Hepatocyte (in vitro differentiated cells): ENCODE results near the gene TMED5. TPM values are rescaled to one million over a fixed set of nuclear protein-coding genes. Genes with fewer than 3 reads are reported as not detected.

Experiments used
- DNase-seq: peaks from one replicate; pipeline ENCODE4 v3.0.0-alpha.2; 2016; ENCODE audit warnings: low spot score
- H2AFZ ChIP-seq: fragments of 200-600 bp; sonication (generic); 2 replicates; pipeline ENCODE4 v1.6.0; 2016; ENCODE audit warnings: antibody characterized with exemption, mild to moderate bottlenecking
- H3K27ac ChIP-seq: fragments of 200-600 bp; sonication (generic); 2 replicates; pipeline ENCODE4 v1.5.1; 2016; ENCODE audit warnings: mild to moderate bottlenecking
- H3K27me3 ChIP-seq: fragments of 200-600 bp; sonication (generic); 2 replicates; pipeline ENCODE4 v1.6.1; 2016
- H3K36me3 ChIP-seq: fragments of 200-600 bp; sonication (generic); replicated peaks from 2 replicates; pipeline ENCODE4 v1.5.1; 2016; ENCODE audit warnings: low read depth; ENCODE audit not compliant: insufficient read depth
- H3K4me1 ChIP-seq: fragments of 200-600 bp; sonication (generic); 2 replicates; pipeline ENCODE4 v1.5.1; 2016; ENCODE audit warnings: mild to moderate bottlenecking, moderate library complexity; ENCODE audit not compliant: insufficient read depth
- H3K4me2 ChIP-seq: fragments of 200-600 bp; sonication (generic); 2 replicates; pipeline ENCODE4 v1.6.0; 2016
- H3K4me3 ChIP-seq: fragments of 200-600 bp; sonication (generic); 2 replicates; pipeline ENCODE4 v1.5.1; 2016; ENCODE audit warnings: mild to moderate bottlenecking
- H3K79me2 ChIP-seq: fragments of 200-600 bp; sonication (generic); 2 replicates; pipeline ENCODE4 v1.6.0; 2017; ENCODE audit warnings: mild to moderate bottlenecking
- H3K9me2 ChIP-seq: fragments of 200-600 bp; sonication (generic); replicated peaks from 2 replicates; pipeline ENCODE4 v1.6.0; 2017; ENCODE audit warnings: mild to moderate bottlenecking; ENCODE audit not compliant: insufficient read depth
- H3K9me3 ChIP-seq: fragments of 200-600 bp; sonication (generic); 2 replicates; pipeline ENCODE4 v1.5.1; 2016; ENCODE audit warnings: low read depth, mild to moderate bottlenecking
- H4K20me1 ChIP-seq: fragments of 200-600 bp; sonication (generic); 2 replicates; pipeline ENCODE4 v1.6.0; 2016; ENCODE audit warnings: mild to moderate bottlenecking; ENCODE audit not compliant: insufficient read depth, poor library complexity, severe bottlenecking
- EZH2 ChIP-seq: fragments of 200-600 bp; sonication (generic); IDR thresholded peaks from 2 replicates; pipeline ENCODE4 v1.6.1; 2016; ENCODE audit warnings: antibody characterized with exemption, mild to moderate bottlenecking, borderline replicate concordance
- EZH2phosphoT487 ChIP-seq: fragments of 200-600 bp; sonication (generic); IDR thresholded peaks from one replicate; pipeline ENCODE4 v1.6.1; 2018; ENCODE audit warnings: antibody characterized with exemption, mild to moderate bottlenecking, low read depth, moderate library complexity; ENCODE audit not compliant: unreplicated experiment, severe bottlenecking
- WGBS: methylation state at CpG from one replicate; pipeline ENCODE4 v1.1.6; 2016; ENCODE audit warnings: low lambda C conversion rate; ENCODE audit errors: missing lambda C conversion rate; 5-methylcytosine and 5-hydroxymethylcytosine counted together
- polyA plus RNA-seq: library from polyadenylated mRNA; unstranded; fragments of >200 nt; fragmentation: Nextera tagmentation; extraction: Ambion mirVana; gene quantifications from 2 replicates; pipeline ENCODE4 v1.2.1, GENCODE V29; 2016
- small RNA-seq: library from RNA; depleted of rRNA; stranded (forward); fragments of <200 nt; gene quantifications from one replicate; pipeline ENCODE3, GENCODE V24; 2014
- total RNA-seq: library from RNA; depleted of rRNA; stranded (reverse); fragments of >200 nt; gene quantifications from 2 replicates; pipeline ENCODE4 v1.2.3, GENCODE V29; 2014
- TF ChIP-seq, protein P1 (sequence below): fragments of 200-600 bp; sonication (generic); IDR thresholded peaks from 2 replicates; pipeline ENCODE4 v1.5.1; 2016; ENCODE audit warnings: antibody characterized with exemption, mild to moderate bottlenecking; ENCODE audit not compliant: poor library complexity

TMED5 gene
- total and polyA plus RNA-seq, 2 experiments from 2014 or later = 78.2 to 119 TPM

DNA sequence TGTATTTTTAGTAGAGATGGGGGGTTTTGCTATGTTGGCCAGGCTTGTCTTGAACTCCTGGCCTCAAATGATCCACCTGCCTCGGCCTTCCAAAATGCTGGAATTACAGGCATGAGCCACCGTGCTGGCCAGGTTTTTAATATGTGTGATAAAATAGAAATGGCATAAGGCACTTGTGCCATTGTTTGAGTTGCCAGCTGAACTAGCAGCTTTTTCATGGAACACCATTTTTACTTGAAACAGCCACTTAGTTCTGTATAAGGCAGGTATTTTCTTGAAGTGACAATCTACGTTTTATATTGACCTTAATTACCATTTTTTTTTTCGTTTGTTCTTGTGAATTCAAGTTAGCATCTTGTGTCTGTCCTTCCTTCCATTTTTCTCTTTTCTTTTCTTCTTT lies 72.8 kb downstream of the TMED5 start:
- TF ChIP-seq, protein P1, sequence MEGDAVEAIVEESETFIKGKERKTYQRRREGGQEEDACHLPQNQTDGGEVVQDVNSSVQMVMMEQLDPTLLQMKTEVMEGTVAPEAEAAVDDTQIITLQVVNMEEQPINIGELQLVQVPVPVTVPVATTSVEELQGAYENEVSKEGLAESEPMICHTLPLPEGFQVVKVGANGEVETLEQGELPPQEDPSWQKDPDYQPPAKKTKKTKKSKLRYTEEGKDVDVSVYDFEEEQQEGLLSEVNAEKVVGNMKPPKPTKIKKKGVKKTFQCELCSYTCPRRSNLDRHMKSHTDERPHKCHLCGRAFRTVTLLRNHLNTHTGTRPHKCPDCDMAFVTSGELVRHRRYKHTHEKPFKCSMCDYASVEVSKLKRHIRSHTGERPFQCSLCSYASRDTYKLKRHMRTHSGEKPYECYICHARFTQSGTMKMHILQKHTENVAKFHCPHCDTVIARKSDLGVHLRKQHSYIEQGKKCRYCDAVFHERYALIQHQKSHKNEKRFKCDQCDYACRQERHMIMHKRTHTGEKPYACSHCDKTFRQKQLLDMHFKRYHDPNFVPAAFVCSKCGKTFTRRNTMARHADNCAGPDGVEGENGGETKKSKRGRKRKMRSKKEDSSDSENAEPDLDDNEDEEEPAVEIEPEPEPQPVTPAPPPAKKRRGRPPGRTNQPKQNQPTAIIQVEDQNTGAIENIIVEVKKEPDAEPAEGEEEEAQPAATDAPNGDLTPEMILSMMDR = no peak
- TF ChIP-seq EZH2 (no peak), EZH2phosphoT487 (no peak)
- Histone ChIP-seq H3K36me3 (no peaks in the 10 kb centered on the region), H3K4me1 (peaks cover 7% of the 10 kb centered on the region), H3K4me2 (no peak overlapping the region), H3K9me3 (peaks cover 4% of the 10 kb centered on the region), H3K27ac (no peak overlapping the region), H3K27me3 (no peaks in the 10 kb centered on the region), H3K9me2 (no peaks in the 10 kb centered on the region), H4K20me1 (peaks cover 12% of the 10 kb centered on the region), H3K4me3 (no peak overlapping the region), H3K79me2 (peaks cover 98% of the 10 kb centered on the region), H2AFZ (no peak overlapping the region)
- WGBS = 98% methylated on average over 4 of the region's 4 CpGs
- DNase-seq = no peak

- TF ChIP-seq EZH2 (no peak), EZH2phosphoT487 (no peak)
- Histone ChIP-seq H3K79me2 (peaks cover 98% of the 10 kb centered on the region), H3K4me2 (no peak overlapping the region), H3K9me2 (no peaks in the 10 kb centered on the region), H4K20me1 (peaks cover 21% of the 10 kb centered on the region), H3K36me3 (no peaks in the 10 kb centered on the region), H3K4me3 (no peak overlapping the region), H3K27me3 (no peaks in the 10 kb centered on the region), H3K9me3 (peaks cover 4% of the 10 kb centered on the region), H3K4me1 (peaks cover under 1% of the 10 kb centered on the region), H2AFZ (no peak overlapping the region), H3K27ac (no peak overlapping the region)
- WGBS = 98% methylated on average over 2 of the region's 2 CpGs
- no peak for DNase-seq
Observed at GRCh38 chr1:93106226-93106625, 74.0 kb downstream of the TMED5 start.

DNA sequence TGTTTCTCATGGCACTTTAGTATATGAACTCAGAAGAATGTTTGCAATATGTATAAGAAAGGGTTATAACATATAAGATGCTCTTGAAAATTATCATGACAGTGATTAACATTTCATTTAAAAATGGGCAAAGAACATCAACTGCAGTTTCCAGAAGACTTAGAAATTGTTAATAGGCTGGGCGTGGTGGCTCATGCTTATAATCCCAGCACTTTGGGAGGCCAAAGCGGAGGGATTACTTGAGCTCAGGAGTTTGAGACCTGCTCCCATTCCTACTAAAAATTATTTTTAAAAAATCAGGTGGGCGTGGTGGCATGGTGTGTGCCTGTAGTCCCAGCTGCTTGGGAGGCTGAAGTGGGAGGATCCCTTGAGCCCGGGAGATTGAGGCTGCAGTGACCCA lies 78.1 kb downstream of the TMED5 start:
- Histone ChIP-seq H2AFZ (no peak overlapping the region), H3K36me3 (no peaks in the 10 kb centered on the region), H4K20me1 (peaks cover 39% of the 10 kb centered on the region), H3K4me3 (no peak overlapping the region), H3K4me1 (no peaks in the 10 kb centered on the region), H3K9me3 (peaks cover under 1% of the 10 kb centered on the region), H3K79me2 (peaks cover 98% of the 10 kb centered on the region), H3K27ac (no peak overlapping the region), H3K27me3 (no peaks in the 10 kb centered on the region), H3K4me2 (no peak overlapping the region), H3K9me2 (no peaks in the 10 kb centered on the region)
- 95% methylated on average over 4 of the region's 4 CpGs for WGBS
- no peak for DNase-seq
- TF ChIP-seq, protein P1 = no peak
- TF ChIP-seq EZH2phosphoT487 (no peak), EZH2 (no peak)

Small RNA genes lying within 50 kb of the gene (small RNA-seq; reads per million reads assigned to genes)
- not detected for gene AC126124.1

Other genes starting within 250 kb of the TMED5 start
- gene DIPK1A, start 219.0 kb downstream of the TMED5 start, total RNA-seq = 19.7 and 21.2 TPM in 2 replicates
- 16.1 and 18.0 TPM in 2 replicates for gene DIPK1A, start 219.0 kb downstream of the TMED5 start, polyA plus RNA-seq
- 29.7 and 30.5 TPM in 2 replicates for gene MTF2, start 101.1 kb downstream of the TMED5 start, total RNA-seq
- gene MTF2, start 101.1 kb downstream of the TMED5 start, polyA plus RNA-seq = 37.7 and 49.3 TPM in 2 replicates
- 4.9 and 5.5 TPM in 2 replicates for gene CCDC18, start 311 bp upstream of the TMED5 start, total RNA-seq
- 5.0 and 6.8 TPM in 2 replicates for gene CCDC18, start 311 bp upstream of the TMED5 start, polyA plus RNA-seq
- gene DR1, start 165.5 kb upstream of the TMED5 start, total RNA-seq = 42.3 and 54.3 TPM in 2 replicates
- 22.7 and 28.2 TPM in 2 replicates for gene DR1, start 165.5 kb upstream of the TMED5 start, polyA plus RNA-seq